ENCODE measurements around the gene GOSR1. TPM values are rescaled to one million over a fixed set of nuclear protein-coding genes. Genes with fewer than 3 reads are reported as not detected.
"Not testable (repeated sequence)": the region's sequence is repeated elsewhere in the genome, so short reads cannot be mapped to it uniquely, and the experiment has no call there.

GOSR1 gene
- polyA plus RNA-seq, 2 of the 4 experiments (the other 2 are of a cell fraction) = 48.8 to 49.6 TPM

DNA sequence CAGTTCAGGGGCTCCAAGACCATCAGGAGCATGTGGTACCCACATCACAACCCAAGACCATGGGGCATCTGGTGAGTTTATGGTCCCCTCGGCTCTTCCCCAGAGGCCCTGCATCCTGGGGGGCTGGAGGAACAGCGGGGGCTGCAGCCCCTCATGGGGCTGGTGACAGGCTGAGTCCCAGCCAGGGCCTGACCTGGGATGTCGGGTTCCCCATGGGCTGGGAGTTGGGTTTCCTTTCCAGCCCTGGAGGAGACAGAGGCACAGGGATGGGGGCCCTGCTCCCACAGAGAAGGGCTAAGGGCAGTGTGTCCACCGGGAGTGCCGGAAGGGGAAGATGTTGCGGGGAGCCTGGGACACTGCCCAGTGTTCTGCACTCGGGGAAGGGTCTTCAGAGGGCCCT lies 82.4 kb downstream of the GOSR1 start:
- H3K4me1 ChIP-seq = no peaks in the 10 kb centered on the region
- POLR2A ChIA-PET = no interaction called here
- 57% methylated on average over 5 of the region's 7 CpGs for WGBS (ENCODE audit: missing lambda C conversion rate)
- ATAC-seq = no peak
- no peak for FAIRE-seq
- CTCF ChIA-PET = no interaction called here
- TF ChIP-seq, protein P1, sequence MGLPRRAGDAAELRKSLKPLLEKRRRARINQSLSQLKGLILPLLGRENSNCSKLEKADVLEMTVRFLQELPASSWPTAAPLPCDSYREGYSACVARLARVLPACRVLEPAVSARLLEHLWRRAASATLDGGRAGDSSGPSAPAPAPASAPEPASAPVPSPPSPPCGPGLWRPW (IDR thresholded peaks at IDR 0.05) = no peak
- no peak for TF ChIP-seq MAZ (IDR thresholded peaks at IDR 0.05; ENCODE audit: borderline replicate concordance, low read depth, low read length)
- TF ChIP-seq SMC3 (IDR thresholded peaks at IDR 0.05) = no peak
- TF ChIP-seq, protein P2, sequence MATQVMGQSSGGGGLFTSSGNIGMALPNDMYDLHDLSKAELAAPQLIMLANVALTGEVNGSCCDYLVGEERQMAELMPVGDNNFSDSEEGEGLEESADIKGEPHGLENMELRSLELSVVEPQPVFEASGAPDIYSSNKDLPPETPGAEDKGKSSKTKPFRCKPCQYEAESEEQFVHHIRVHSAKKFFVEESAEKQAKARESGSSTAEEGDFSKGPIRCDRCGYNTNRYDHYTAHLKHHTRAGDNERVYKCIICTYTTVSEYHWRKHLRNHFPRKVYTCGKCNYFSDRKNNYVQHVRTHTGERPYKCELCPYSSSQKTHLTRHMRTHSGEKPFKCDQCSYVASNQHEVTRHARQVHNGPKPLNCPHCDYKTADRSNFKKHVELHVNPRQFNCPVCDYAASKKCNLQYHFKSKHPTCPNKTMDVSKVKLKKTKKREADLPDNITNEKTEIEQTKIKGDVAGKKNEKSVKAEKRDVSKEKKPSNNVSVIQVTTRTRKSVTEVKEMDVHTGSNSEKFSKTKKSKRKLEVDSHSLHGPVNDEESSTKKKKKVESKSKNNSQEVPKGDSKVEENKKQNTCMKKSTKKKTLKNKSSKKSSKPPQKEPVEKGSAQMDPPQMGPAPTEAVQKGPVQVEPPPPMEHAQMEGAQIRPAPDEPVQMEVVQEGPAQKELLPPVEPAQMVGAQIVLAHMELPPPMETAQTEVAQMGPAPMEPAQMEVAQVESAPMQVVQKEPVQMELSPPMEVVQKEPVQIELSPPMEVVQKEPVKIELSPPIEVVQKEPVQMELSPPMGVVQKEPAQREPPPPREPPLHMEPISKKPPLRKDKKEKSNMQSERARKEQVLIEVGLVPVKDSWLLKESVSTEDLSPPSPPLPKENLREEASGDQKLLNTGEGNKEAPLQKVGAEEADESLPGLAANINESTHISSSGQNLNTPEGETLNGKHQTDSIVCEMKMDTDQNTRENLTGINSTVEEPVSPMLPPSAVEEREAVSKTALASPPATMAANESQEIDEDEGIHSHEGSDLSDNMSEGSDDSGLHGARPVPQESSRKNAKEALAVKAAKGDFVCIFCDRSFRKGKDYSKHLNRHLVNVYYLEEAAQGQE (IDR thresholded peaks at IDR 0.05) = no peak
- no peak for TF ChIP-seq HOXB13 (CRISPR knock-in tag; IDR thresholded peaks at IDR 0.05; ENCODE audit: low read depth)
- no peak overlapping the region for H3K27ac ChIP-seq
- no peak overlapping the region for H3K4me2 ChIP-seq
- no peak overlapping the region for H3K4me3 ChIP-seq
- DNase-seq (ENCODE audit: low read depth in 1 of 2, low spot score in 1 of 2) = no peak
- no peaks in the 10 kb centered on the region for H3K9me3 ChIP-seq

- H3K27ac ChIP-seq; POLR2A ChIA-PET; H3K4me3 ChIP-seq; DNase-seq (ENCODE audit: low read depth in 1 of 2, low spot score in 1 of 2); H3K4me2 ChIP-seq; H3K9me3 ChIP-seq; FAIRE-seq; H3K4me1 ChIP-seq: not testable (repeated sequence)
- CTCF ChIA-PET = interaction anchor here (0.5 kb wide), 1 partner anchor 32 kb away, joined by 3 read pairs; no protein-coding TSS in a partner anchor
- WGBS (ENCODE audit: missing lambda C conversion rate) = 27% methylated on average over 8 of the region's 8 CpGs
- ATAC-seq = peak in 1 of 2 experiments; percentile 24; a peak in 2 of 6 replicates
Measured at GRCh38 chr17:30560117-30561026, 83.2 kb downstream of the GOSR1 start.

DNA sequence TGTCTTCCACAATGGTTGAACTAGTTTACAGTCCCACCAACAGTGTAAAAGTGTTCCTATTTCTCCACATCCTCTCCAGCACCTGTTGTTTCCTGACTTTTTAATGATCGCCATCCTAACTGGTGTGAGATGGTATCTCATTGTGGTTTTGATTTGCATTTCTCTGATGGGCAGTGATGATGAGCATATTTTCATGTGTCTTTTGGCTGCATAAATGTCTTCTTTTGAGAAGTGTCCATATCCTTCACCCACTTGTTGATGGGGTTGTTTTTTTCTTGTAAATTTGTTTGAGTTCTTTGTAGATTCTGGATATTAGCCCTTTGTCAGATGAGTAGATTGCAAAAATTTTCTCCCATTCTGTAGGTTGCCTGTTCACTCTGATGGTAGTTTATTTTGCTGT lies 84.6 kb downstream of the GOSR1 start:
- DNase-seq (ENCODE audit: low read depth in 1 of 2, low spot score in 1 of 2); POLR2A ChIA-PET; H3K9me3 ChIP-seq; CTCF ChIA-PET; H3K4me1 ChIP-seq; FAIRE-seq; H3K4me2 ChIP-seq; H3K4me3 ChIP-seq; ATAC-seq; H3K27ac ChIP-seq: not testable (repeated sequence)
- 95% methylated on average over 1 of the region's 1 CpG for WGBS (ENCODE audit: missing lambda C conversion rate)

GRCh38 chr17:30563131-30563904 lies 86.1 kb downstream of the GOSR1 start:
- POLR2A ChIA-PET; H3K27ac ChIP-seq; DNase-seq (ENCODE audit: low read depth in 1 of 2, low spot score in 1 of 2); H3K4me2 ChIP-seq; ATAC-seq; H3K4me3 ChIP-seq; H3K9me3 ChIP-seq; H3K4me1 ChIP-seq; FAIRE-seq: not testable (repeated sequence)
- CTCF ChIA-PET = interaction anchor here (0.6 kb wide), 1 partner anchor 35 kb away, joined by 4 read pairs; no protein-coding TSS in a partner anchor
- WGBS (ENCODE audit: missing lambda C conversion rate) = 49% methylated on average over 9 of the region's 9 CpGs

GRCh38 chr17:30563905-30564390 lies 86.7 kb downstream of the GOSR1 start:
- H3K4me3 ChIP-seq; H3K9me3 ChIP-seq; H3K4me1 ChIP-seq; POLR2A ChIA-PET; H3K27ac ChIP-seq; DNase-seq (ENCODE audit: low read depth in 1 of 2, low spot score in 1 of 2); ATAC-seq; H3K4me2 ChIP-seq; FAIRE-seq: not testable (repeated sequence)
- CTCF ChIA-PET = interaction anchor here (1.6 kb wide), 1 partner anchor 151 kb away, joined by 5 read pairs; no protein-coding TSS in a partner anchor
- 58% methylated on average over 7 of the region's 7 CpGs for WGBS (ENCODE audit: missing lambda C conversion rate)

DNA sequence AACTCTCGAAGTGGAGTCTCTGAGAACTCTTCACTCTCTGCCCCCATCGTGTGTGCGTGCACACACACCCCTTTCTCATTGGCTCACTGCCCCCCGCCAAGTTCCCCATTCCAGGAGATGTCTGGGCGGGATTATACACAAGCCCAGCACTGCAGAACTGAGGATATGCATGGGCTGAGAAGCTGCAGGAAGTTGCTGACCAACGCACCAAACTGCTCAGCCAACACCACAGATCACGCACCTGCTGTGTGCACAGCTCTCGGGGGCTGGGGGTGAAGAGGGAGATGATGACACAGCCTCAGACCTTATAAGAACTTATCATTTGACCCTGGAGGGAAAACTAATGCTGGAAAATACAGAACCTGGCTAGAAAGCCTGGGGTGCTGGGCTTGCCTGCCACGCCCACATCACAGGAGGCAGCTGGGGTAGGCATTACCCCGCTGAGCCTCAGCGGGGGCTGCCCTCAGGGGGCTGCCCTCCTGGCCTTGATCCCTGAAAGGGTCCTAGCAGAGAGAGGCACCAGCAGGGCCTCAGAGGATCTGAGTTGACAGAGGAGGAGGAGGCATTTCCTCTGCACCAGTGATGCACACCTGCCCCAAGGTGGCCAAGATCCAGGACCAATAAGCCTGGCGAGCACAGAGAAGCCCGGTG lies 87.3 kb downstream of the GOSR1 start:
- H3K4me3 ChIP-seq; DNase-seq (ENCODE audit: low read depth in 1 of 2, low spot score in 1 of 2); H3K4me1 ChIP-seq; H3K9me3 ChIP-seq; H3K4me2 ChIP-seq; H3K27ac ChIP-seq; POLR2A ChIA-PET; FAIRE-seq: not testable (repeated sequence)
- WGBS (ENCODE audit: missing lambda C conversion rate) = 48% methylated on average over 13 of the region's 13 CpGs
- ATAC-seq = 0 out of 6 replicates have a peak, but pooled peaks of 1 of the 2 experiments have one; percentile 16
- CTCF ChIA-PET = interaction anchor here (1.5 to 1.6 kb wide), 2 partner anchors 9 to 151 kb away, joined by 4 to 5 read pairs; no protein-coding TSS in a partner anchor
